Stimulated activated naive CD8-positive, alpha-beta T cell treated with anti-CD3 and anti-CD28 coated beads, Interleukin-15, amount 100 ng/mL, for 72 hours (primary cell): ENCODE measurements around the gene MUCL3.
"Not testable (repeated sequence)": the region's sequence is repeated elsewhere in the genome, so short reads cannot be mapped to it uniquely, and the experiment has no call there.

Experiments
- ATAC-seq: fragments of 150-1000 bp; cut with Tn5 transposase; 2 replicates; pipeline ENCODE4 v1.10.0; 2021; ENCODE audit warnings: mild to moderate bottlenecking, moderate library complexity
- DNase-seq, 2 donors: peaks; one replicate each; pipeline ENCODE4 v3.0.0; 2021 to 2022
- H3K27ac Mint-ChIP-seq, 2 donors: one replicate each; pipeline ENCODE4 v1.8.0; 2022; ENCODE audit warnings: mild to moderate bottlenecking in 2 of 2, mixed read lengths in 2 of 2, moderate library complexity in 2 of 2
- H3K27me3 Mint-ChIP-seq: one replicate; pipeline ENCODE4 v1.8.0; 2022; ENCODE audit warnings: mixed read lengths
- H3K4me1 Mint-ChIP-seq: one replicate; pipeline ENCODE4 v1.8.0; 2022; ENCODE audit warnings: mild to moderate bottlenecking, mixed read lengths
- H3K4me3 Mint-ChIP-seq, 2 donors: one replicate each; pipeline ENCODE4 v1.8.0; 2022; ENCODE audit warnings: mild to moderate bottlenecking in 2 of 2, mixed read lengths in 2 of 2, moderate library complexity in 1 of 2
- H3K9me3 Mint-ChIP-seq, 2 donors: one replicate each; pipeline ENCODE4 v1.8.0; 2022; ENCODE audit warnings: mixed read lengths in 2 of 2

The MUCL3 gene

DNA sequence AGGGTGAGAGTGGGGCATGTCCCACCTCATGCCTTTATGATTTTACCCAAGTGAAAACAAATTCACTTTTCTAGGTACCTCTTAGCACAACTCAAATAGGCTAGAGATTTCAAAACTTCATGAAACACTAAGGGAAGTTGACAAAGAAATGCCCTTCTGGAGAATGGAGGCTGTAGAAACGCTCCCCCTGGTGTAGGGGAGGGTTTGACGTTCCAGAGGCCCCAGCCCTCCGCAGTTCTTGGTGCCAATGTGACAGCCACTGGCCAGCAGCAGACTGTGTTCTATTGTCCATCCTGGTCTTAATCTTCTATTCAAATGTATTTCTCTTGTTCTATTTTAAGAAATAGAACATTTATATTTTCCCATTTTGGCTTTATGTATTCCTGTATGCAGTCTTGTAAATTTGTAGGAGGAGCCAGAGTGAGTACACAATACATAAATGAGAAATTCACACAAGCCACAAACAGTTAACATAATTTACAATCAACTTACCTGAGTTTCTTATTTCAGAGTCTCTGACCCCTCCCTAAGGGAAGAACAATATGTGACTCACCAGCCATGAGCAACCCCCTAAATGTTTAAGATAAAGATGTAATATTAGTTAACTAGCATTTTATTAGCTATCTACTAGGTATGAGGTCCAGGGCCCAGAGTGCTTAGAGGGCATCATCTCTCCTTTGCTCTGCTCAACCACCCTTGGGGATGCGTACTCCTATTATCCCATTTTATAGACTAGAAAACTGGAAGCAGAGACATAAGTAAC, 33.9 kb downstream of the MUCL3 start:
- Mint-ChIP-seq H3K27me3 (peaks cover 17% of the 10 kb centered on the region), H3K4me3 (no peak overlapping the region), H3K27ac (no peak overlapping the region), H3K4me1 (no peaks in the 10 kb centered on the region), H3K9me3 (no peaks in the 10 kb centered on the region)
- ATAC-seq (no peak), DNase-seq (no peak)

DNA sequence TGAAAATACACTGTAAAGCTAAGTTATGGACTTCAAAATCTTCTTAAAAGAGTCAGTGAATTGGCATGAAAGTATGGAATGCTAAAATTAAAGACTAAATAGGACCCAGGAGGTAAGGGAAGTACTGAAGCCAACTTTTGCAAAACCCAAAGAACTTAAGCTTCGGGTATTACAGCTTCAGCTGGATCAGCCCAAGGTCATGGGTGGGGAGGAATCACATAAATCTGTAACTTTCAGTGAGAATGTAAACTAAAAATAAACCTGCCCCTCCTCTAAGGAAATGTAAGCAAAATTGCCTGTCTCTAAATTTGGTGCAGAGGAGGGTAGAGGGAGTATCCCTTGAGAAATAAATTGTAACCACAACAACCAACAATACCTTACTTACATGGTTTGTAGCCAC, 38.4 kb downstream of the MUCL3 start:
- Mint-ChIP-seq H3K27me3 (peaks cover 36% of the 10 kb centered on the region), H3K9me3 (no peaks in the 10 kb centered on the region), H3K4me1 (peaks cover 12% of the 10 kb centered on the region), H3K4me3 (no peak overlapping the region), H3K27ac (no peak overlapping the region)
- ATAC-seq (no peak), DNase-seq (no peak)

DNA sequence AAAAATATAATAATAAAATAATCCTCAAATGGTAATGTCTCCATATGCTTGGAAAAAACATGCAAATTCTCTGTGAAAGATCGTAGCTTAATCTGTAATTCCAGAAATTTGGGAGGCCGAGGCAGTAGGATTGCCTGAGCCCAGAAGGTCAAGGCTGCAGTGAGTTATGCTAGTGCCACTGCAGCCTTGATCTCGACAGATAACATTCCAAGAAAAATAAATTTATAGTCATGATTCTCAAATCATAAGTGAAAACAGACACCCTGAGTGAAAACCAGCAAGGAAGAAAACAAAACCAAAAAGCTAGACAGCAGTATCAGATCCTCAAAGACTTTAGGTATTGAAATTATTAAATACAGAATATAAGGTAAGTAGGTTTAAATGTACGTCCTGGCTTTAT, 38.9 kb downstream of the MUCL3 start:
- no peak overlapping the region for H3K27ac Mint-ChIP-seq
- DNase-seq (no peak), ATAC-seq (no peak)
- H3K9me3 Mint-ChIP-seq = no peaks in the 10 kb centered on the region
- H3K4me1 Mint-ChIP-seq = peaks cover 12% of the 10 kb centered on the region
- H3K4me3 Mint-ChIP-seq = no peak overlapping the region
- H3K27me3 Mint-ChIP-seq = peaks cover 36% of the 10 kb centered on the region

DNA sequence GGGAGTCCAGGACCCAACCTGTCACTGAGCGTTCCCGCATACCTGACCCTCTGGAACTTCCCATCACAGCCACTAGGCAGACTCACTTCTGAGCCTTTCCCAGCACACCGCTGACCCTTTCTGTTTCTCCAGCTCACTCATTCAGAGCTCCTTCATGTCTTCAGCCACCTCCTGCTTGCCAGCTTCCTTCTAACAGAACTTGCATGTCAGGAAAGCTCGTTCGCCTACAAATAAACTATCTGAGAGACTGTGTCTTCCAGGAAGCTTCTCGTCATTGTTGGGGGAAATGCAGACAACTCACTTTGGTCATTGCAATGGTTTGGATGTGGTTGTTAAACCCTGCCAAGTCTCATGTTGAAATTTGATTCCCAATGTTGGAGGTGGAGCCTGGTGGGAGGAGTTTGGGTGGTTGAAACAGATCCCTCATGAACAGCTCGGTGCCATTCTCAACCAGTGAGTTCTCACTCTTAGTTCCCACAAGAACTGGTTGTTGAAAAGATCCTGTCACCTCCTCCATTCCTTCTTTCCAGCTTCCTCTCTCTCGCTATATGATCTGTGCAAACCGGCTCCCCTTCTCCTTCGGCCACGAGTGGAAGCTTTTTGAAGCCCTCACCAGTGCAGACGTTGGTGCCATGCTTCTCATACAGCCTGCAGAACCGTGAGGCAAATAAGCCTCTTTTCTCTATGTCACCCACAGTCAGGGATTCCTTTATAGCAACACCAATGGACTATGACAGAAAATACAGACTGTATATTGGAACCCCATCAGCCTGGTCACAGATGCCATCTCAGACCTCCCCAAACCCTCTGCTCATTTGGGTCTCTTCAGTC, 41.4 kb downstream of the MUCL3 start:
- H3K9me3 Mint-ChIP-seq = no peaks in the 10 kb centered on the region
- H3K4me3 Mint-ChIP-seq = no peak overlapping the region
- peaks cover 33% of the 10 kb centered on the region for H3K4me1 Mint-ChIP-seq
- H3K27me3 Mint-ChIP-seq = peaks cover 36% of the 10 kb centered on the region
- ATAC-seq (no peak), DNase-seq (no peak)
- H3K27ac Mint-ChIP-seq = no peak overlapping the region

DNA sequence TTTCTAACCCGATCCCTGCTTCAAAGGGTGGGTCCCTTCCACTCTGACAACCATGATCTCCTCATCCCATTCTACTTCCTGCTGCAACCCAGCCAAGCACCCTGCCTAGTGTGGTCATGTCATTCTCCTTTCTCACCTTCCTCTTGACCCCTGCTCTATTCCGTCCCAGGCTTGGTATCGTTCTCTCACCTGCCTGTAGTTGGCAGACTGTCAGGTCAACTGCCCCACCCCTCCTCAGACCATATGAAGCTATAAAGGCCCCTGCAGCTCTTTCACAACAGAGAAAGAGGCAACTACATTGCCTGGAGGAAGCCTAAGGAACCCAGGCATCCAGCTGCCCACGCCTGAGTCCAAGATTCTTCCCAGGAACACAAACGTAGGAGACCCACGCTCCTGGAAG, 42.7 kb downstream of the MUCL3 start, which contains the start of gene MUC21:
Gene MUC21, plus strand, starts transcription at position 280 of the 400 bp plus-strand sequence. CDS start 241 bp downstream, outside the sequence.
- no peak for ATAC-seq
- Mint-ChIP-seq H3K9me3 (no peaks in the 10 kb centered on the region), H3K27ac (no peak within 1 kb of the TSS), H3K4me3 (no peak within 1 kb of the TSS), H3K4me1 (peaks cover 33% of the 10 kb centered on the region), H3K27me3 (peaks cover 27% of the 10 kb centered on the region)
- DNase-seq = no peak

DNA sequence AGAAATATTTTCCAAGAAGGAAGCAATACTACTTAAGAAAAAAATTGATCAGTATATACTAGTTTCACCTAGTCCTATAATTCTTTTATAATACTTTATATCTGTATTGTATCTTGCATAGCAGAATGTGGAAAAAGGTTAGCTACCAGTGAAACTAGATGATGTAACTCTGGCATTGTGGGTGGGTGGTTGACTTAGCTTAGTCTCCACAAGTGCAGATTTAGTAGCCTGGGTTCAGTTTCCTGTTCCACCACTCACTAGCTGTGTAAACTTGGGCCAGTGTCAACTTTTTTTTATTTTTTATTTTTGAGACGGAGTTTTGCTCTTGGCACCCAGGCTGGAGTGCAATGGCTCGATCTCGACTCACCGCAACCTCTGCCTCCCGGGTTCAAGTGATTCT, 44.7 kb downstream of the MUCL3 start:
- DNase-seq = peak in 1 of 2 donors; percentile 37

DNA sequence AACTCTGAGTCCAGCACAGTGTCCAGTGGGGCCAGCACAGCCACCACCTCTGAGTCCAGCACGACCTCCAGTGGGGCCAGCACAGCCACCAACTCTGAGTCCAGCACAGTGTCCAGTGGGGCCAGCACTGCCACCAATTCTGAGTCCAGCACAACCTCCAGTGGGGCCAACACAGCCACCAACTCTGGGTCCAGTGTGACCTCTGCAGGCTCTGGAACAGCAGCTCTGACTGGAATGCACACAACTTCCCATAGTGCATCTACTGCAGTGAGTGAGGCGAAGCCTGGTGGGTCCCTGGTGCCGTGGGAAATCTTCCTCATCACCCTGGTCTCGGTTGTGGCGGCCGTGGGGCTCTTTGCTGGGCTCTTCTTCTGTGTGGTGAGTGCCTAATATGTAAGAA, 46.5 kb downstream of the MUCL3 start:
- H3K4me3 Mint-ChIP-seq = no peak overlapping the region
- no peak for ATAC-seq
- H3K27ac Mint-ChIP-seq = peak overlapping the region in 1 of 2 donors; percentile 13

More for the DNA sequence above, 44.7 kb downstream of the MUCL3 start:
- peak overlapping the region in 1 of 2 donors; percentile 45 for H3K27ac Mint-ChIP-seq
- no peaks in the 10 kb centered on the region for H3K9me3 Mint-ChIP-seq
- peak; percentile 95 for ATAC-seq
- peaks cover 26% of the 10 kb centered on the region for H3K27me3 Mint-ChIP-seq
- no peak overlapping the region for H3K4me3 Mint-ChIP-seq
- H3K4me1 Mint-ChIP-seq = peaks cover 41% of the 10 kb centered on the region

DNA sequence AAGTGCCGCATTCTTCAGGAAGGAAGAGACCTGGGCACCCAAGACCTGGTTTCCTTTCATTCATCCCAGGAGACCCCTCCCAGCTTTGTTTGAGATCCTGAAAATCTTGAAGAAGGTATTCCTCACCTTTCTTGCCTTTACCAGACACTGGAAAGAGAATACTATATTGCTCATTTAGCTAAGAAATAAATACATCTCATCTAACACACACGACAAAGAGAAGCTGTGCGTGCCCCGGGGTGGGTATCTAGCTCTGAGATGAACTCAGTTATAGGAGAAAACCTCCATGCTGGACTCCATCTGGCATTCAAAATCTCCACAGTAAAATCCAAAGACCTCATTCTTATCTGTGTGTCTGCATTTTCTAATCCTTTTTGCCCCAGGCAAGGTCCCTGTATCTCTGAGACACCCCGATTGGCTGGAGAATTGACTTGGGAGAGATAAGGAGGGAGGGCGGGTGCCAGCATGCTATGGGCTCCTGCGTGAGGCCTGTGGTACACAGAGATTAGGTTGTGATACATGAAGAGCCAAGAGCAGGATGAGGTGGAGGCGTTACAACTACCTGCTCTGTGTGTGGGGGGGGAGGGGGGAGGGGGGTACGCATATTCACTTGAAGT, 47.5 kb downstream of the MUCL3 start:
- Mint-ChIP-seq H3K4me1 (peaks cover 47% of the 10 kb centered on the region), H3K9me3 (no peaks in the 10 kb centered on the region), H3K4me3 (no peak overlapping the region), H3K27ac (no peak overlapping the region), H3K27me3 (peaks cover 5% of the 10 kb centered on the region)
- ATAC-seq = no peak
- no peak for DNase-seq

More for the DNA sequence above, 46.5 kb downstream of the MUCL3 start:
- Mint-ChIP-seq H3K9me3 (no peaks in the 10 kb centered on the region), H3K4me1 (peaks cover 53% of the 10 kb centered on the region), H3K27me3 (peaks cover 15% of the 10 kb centered on the region)
- DNase-seq = no peak

DNA sequence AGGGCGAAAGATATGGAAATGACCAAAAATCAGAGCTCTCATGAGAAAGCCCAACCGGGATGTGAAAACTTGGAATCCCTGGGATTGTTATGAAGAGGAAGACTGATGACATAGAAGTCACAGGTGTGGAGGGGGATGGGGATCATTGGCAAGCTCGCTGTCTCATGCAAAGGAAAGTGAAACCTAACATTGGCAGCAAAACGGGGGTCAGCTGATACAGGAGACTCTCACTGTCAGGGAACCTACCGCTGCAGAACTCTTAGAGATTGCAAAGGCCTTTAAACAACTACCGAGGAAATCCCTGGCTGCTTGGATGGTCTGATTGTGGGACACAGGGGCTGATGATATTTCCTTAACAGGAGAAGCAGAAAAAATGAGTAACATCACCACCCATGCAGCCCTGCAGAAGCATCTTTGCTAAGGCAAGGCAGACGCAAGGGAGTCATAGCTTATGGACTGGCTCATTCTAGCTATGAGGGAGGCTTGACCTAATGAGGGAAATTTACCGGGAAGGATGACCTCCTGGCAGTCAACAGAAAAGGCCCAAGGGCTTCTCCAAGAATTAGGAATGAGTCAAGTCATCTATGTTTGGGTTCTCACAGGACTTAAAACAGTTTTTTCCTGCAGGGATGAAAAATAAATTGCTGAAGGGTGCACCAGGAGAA, 49.8 kb downstream of the MUCL3 start:
- H3K27me3 Mint-ChIP-seq = no peaks in the 10 kb centered on the region
- DNase-seq (peak in 1 of 2 donors; percentile 26), ATAC-seq (peak; percentile 73)
- peak overlapping the region; percentile 61 to 76 for H3K27ac Mint-ChIP-seq
- peak overlapping the region; percentile 64 to 67 for H3K4me3 Mint-ChIP-seq
- peaks cover 35% of the 10 kb centered on the region for H3K4me1 Mint-ChIP-seq
- no peaks in the 10 kb centered on the region for H3K9me3 Mint-ChIP-seq

DNA sequence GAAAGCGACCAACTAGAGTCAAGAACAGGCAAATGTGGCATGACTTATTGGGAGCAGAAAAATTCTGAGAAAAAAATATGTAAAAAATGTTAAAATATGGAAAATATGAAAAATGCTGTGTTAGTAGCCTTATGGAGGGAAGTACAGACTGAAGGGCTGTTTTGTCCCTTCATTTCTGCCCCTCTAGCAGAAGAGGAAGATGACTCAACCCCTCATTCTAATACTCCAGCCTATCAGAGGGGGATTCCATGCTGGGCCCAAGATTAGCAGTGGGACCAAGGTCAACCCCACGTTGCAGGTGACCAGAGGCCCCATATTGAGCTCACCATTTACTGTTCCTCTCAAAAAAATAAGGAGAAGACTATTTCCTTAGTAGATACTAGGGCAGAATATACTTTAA, 51.1 kb downstream of the MUCL3 start:
- H3K27me3 Mint-ChIP-seq = no peaks in the 10 kb centered on the region
- ATAC-seq (no peak), DNase-seq (no peak)
- no peaks in the 10 kb centered on the region for H3K9me3 Mint-ChIP-seq
- H3K4me1 Mint-ChIP-seq = peaks cover 22% of the 10 kb centered on the region
- no peak overlapping the region for H3K27ac Mint-ChIP-seq
- H3K4me3 Mint-ChIP-seq = no peak overlapping the region

DNA sequence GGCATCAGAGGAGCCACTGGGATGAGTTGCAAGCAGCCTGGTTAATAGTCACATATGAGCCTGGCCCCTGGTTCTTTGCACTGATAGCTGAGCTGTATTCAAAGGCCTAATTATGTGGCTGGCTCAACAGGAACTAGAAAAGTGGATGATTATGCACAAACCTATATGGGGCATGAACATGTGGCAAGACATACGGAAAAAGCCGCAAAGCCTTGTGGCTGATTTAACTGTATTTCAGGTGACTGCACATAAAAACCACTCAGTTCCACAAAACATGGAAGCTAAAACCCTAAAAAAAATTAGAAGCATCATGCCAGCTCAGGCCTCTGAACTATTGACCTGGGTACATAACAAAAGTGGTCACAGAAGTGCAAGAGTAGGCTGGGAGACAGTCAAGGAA, 56.5 kb downstream of the MUCL3 start:
- no peaks in the 10 kb centered on the region for H3K27me3 Mint-ChIP-seq
- no peaks in the 10 kb centered on the region for H3K4me1 Mint-ChIP-seq
- H3K9me3 Mint-ChIP-seq = no peaks in the 10 kb centered on the region
- no peak for ATAC-seq
- DNase-seq = no peak
- no peak overlapping the region for H3K27ac Mint-ChIP-seq
- H3K4me3 Mint-ChIP-seq = no peak overlapping the region

DNA sequence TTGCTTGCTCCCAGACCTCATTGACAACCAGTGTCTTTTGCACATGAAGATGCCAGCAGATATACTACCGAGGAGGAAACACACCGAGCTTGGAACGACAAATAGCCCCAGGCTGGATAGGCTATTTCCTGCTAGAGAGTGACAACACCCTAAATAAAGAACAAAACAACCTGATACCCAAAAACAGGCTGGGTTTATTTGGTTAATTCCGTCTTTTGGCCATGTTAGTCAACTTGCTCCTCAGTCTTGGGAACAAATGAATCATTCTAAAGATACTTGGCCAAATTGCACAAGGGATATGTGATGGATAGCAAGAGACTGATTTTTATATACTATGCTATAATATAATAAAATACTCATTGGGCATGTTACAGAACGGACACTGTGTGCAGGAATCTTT, 58.0 kb downstream of the MUCL3 start:
- Mint-ChIP-seq H3K27ac (no peak overlapping the region), H3K4me3 (no peak overlapping the region)
- DNase-seq = no peak

DNA sequence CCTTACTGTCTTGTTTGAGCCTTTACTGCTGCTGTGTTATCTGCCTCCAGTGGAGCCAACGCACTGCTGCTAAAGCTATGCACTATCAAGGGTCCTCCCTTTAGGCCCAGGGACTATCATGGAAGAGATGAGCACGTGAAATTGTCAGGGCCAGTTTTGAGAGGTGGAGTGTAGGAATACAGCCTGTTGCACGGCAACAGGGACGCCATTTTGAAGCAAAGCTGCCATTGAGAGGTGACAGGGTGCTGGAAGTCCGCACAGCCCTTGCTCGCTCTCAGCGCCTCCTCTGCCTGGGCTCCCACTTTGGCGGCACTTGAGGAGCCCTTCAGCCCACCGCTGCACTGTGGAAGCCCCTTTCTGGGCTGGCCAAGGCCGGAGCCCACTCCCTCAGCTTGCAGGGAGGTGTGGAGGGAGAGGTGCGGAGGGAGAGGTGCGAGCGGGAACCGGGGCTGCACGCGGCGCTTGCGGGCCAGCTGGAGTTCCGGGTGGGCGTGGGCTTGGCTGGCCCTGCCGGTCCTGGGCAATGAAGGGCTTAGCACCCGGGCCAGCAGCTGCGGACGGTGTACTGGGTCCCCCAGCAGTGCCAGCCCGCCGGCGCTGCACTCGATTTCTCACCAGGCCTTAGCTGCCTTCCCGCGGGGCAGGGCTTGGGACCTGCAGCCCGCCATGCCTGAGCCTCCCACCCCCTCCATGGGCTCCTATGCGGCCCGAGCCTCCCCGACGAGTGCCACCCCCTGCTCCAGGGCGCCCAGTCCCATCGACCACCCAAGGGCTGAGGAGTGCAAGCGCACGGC, 59.5 kb downstream of the MUCL3 start:
- H3K9me3 Mint-ChIP-seq, ATAC-seq, DNase-seq, H3K27me3 Mint-ChIP-seq, H3K4me3 Mint-ChIP-seq: not testable (repeated sequence)
- H3K4me1 Mint-ChIP-seq = peaks cover 12% of the 10 kb centered on the region
- H3K27ac Mint-ChIP-seq = peak overlapping the region in 1 of 2 donors; percentile 49

More for the DNA sequence above, 58.0 kb downstream of the MUCL3 start:
- no peaks in the 10 kb centered on the region for H3K9me3 Mint-ChIP-seq
- no peak for ATAC-seq
- no peaks in the 10 kb centered on the region for H3K27me3 Mint-ChIP-seq
- H3K4me1 Mint-ChIP-seq = no peaks in the 10 kb centered on the region

DNA sequence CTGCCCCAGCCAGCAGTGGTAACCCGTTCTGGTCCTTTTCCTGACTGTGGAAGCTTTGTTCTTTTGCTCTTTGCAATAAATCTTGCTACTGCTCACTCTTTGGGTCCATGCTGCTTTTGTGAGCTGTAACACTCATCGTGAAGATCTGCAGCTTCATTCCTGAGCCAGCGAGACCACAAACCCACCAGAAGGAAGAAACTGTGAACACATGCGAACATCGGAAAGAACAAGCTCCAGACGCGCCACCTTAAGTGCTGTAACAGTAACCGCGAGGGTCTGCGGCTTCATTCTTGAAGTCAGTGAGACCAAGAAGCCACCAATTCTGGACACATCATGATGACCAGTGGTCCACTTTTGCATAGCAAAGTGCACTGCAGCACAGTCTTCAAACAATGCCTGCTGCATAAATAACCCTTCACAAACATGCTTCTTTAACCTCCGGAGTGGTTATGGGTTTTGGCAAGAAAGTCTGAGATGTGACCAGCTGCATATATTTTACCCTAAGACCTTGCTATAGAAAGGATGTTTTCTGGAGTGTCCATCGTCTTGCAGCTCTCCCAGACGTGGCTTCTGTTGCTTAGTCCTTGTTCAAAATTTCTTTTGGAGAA, 60.6 kb downstream of the MUCL3 start:
- no peaks in the 10 kb centered on the region for H3K27me3 Mint-ChIP-seq
- peaks cover 13% of the 10 kb centered on the region for H3K4me1 Mint-ChIP-seq
- ATAC-seq (no peak), DNase-seq (no peak)
- peak overlapping the region in 1 of 2 donors; percentile 22 for H3K27ac Mint-ChIP-seq
- peak overlapping the region; percentile 33 to 37 for H3K4me3 Mint-ChIP-seq
- H3K9me3 Mint-ChIP-seq = no peaks in the 10 kb centered on the region
